ENCODE measurements around the gene EFHC1. TPM values are rescaled to one million over a fixed set of nuclear protein-coding genes. Genes with fewer than 3 reads are reported as not detected.

The EFHC1 gene
- total RNA-seq, 1 experiment from 2014 or later, result 18.1 TPM

GRCh38 chr6:52519618-52520017 lies 99.5 kb downstream of the EFHC1 start:
- Mint-ChIP-seq H3K27ac (ENCODE audit: unreplicated experiment) (no peak overlapping the region), H3K36me3 (ENCODE audit: insufficient read depth, unreplicated experiment) (peaks cover 4% of the 10 kb centered on the region), H3K27me3 (ENCODE audit: unreplicated experiment) (no peaks in the 10 kb centered on the region), H3K4me1 (ENCODE audit: low read depth, unreplicated experiment) (peaks cover 43% of the 10 kb centered on the region), H3K4me3 (ENCODE audit: low read depth, unreplicated experiment) (no peak overlapping the region), H3K9me3 (ENCODE audit: low read depth, unreplicated experiment) (no peaks in the 10 kb centered on the region)
- intact Hi-C loops (cut with micrococcal nuclease; ENCODE audit: unreplicated experiment), result loop anchor here (10.0 kb wide), 1 partner anchor 145 kb away; no protein-coding TSS in a partner anchor
- no TSS peak for BruUV-seq (replicated peaks)
- CTCF ChIA-PET, result no interaction called here
- no peak for DNase-seq
- TF ChIP-seq CTCF (IDR thresholded peaks at IDR 0.05; ENCODE audit: unreplicated experiment), result no peak

GRCh38 chr6:52522151-52522626 lies 102.0 kb downstream of the EFHC1 start:
- no peak overlapping the region for H3K27ac Mint-ChIP-seq (ENCODE audit: unreplicated experiment)
- H3K4me1 Mint-ChIP-seq (ENCODE audit: low read depth, unreplicated experiment), result peaks cover 32% of the 10 kb centered on the region
- DNase-seq, result no peak
- no peaks in the 10 kb centered on the region for H3K27me3 Mint-ChIP-seq (ENCODE audit: unreplicated experiment)
- BruUV-seq (replicated peaks), result no TSS peak
- intact Hi-C loops (cut with micrococcal nuclease; ENCODE audit: unreplicated experiment), result no loop called here
- TF ChIP-seq CTCF (IDR thresholded peaks at IDR 0.05; ENCODE audit: unreplicated experiment), result no peak
- H3K4me3 Mint-ChIP-seq (ENCODE audit: low read depth, unreplicated experiment), result no peak overlapping the region
- no peaks in the 10 kb centered on the region for H3K9me3 Mint-ChIP-seq (ENCODE audit: low read depth, unreplicated experiment)
- CTCF ChIA-PET, result no interaction called here
- peaks cover 4% of the 10 kb centered on the region for H3K36me3 Mint-ChIP-seq (ENCODE audit: insufficient read depth, unreplicated experiment)

- Mint-ChIP-seq H3K4me1 (ENCODE audit: low read depth, unreplicated experiment) (peaks cover 29% of the 10 kb centered on the region), H3K36me3 (ENCODE audit: insufficient read depth, unreplicated experiment) (peaks cover 4% of the 10 kb centered on the region)
These were observed 102.5 kb downstream of the EFHC1 start for GRCh38 chr6:52522655-52523054.

GRCh38 chr6:52523378-52524142 lies 103.4 kb downstream of the EFHC1 start:
- no TSS peak for BruUV-seq (replicated peaks)
- H3K36me3 Mint-ChIP-seq (ENCODE audit: insufficient read depth, unreplicated experiment), result no peaks in the 10 kb centered on the region
- no peak overlapping the region for H3K27ac Mint-ChIP-seq (ENCODE audit: unreplicated experiment)
- no peak for DNase-seq
- H3K4me1 Mint-ChIP-seq (ENCODE audit: low read depth, unreplicated experiment), result peaks cover 20% of the 10 kb centered on the region
- TF ChIP-seq CTCF (IDR thresholded peaks at IDR 0.05; ENCODE audit: unreplicated experiment), result no peak
- H3K4me3 Mint-ChIP-seq (ENCODE audit: low read depth, unreplicated experiment), result no peak overlapping the region
- CTCF ChIA-PET, result no interaction called here
- H3K9me3 Mint-ChIP-seq (ENCODE audit: low read depth, unreplicated experiment), result no peaks in the 10 kb centered on the region
- H3K27me3 Mint-ChIP-seq (ENCODE audit: unreplicated experiment), result no peaks in the 10 kb centered on the region
- intact Hi-C loops (cut with micrococcal nuclease; ENCODE audit: unreplicated experiment), result no loop called here

More at GRCh38 chr6:52522655-52523054, 102.5 kb downstream of the EFHC1 start:
- CTCF ChIA-PET, result no interaction called here
- no peaks in the 10 kb centered on the region for H3K9me3 Mint-ChIP-seq (ENCODE audit: low read depth, unreplicated experiment)
- intact Hi-C loops (cut with micrococcal nuclease; ENCODE audit: unreplicated experiment), result no loop called here
- H3K27ac Mint-ChIP-seq (ENCODE audit: unreplicated experiment), result no peak overlapping the region
- BruUV-seq (replicated peaks), result no TSS peak
- no peak for TF ChIP-seq CTCF (IDR thresholded peaks at IDR 0.05; ENCODE audit: unreplicated experiment)
- no peak for DNase-seq
- H3K27me3 Mint-ChIP-seq (ENCODE audit: unreplicated experiment), result no peaks in the 10 kb centered on the region
- no peak overlapping the region for H3K4me3 Mint-ChIP-seq (ENCODE audit: low read depth, unreplicated experiment)
